Tongue (tissue), 2 donors: Measurements from ENCODE around the gene FMO4. TPM values are rescaled to one million over a fixed set of nuclear protein-coding genes. Genes with fewer than 3 reads are reported as not detected.
"Not testable (repeated sequence)": the region's sequence is repeated elsewhere in the genome, so short reads cannot be mapped to it uniquely, and the experiment has no call there.

Source experiments
- DNase-seq: peaks from one replicate; pipeline ENCODE4 v3.0.0-alpha.2; 2015
- total RNA-seq: library from RNA; depleted of rRNA; stranded (reverse); fragments of >200 nt; gene quantifications from one replicate; pipeline ENCODE4 v1.2.3, GENCODE V29; 2014

The FMO4 gene, protein sequence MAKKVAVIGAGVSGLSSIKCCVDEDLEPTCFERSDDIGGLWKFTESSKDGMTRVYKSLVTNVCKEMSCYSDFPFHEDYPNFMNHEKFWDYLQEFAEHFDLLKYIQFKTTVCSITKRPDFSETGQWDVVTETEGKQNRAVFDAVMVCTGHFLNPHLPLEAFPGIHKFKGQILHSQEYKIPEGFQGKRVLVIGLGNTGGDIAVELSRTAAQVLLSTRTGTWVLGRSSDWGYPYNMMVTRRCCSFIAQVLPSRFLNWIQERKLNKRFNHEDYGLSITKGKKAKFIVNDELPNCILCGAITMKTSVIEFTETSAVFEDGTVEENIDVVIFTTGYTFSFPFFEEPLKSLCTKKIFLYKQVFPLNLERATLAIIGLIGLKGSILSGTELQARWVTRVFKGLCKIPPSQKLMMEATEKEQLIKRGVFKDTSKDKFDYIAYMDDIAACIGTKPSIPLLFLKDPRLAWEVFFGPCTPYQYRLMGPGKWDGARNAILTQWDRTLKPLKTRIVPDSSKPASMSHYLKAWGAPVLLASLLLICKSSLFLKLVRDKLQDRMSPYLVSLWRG
- total RNA-seq, result 10.2 TPM

DNA sequence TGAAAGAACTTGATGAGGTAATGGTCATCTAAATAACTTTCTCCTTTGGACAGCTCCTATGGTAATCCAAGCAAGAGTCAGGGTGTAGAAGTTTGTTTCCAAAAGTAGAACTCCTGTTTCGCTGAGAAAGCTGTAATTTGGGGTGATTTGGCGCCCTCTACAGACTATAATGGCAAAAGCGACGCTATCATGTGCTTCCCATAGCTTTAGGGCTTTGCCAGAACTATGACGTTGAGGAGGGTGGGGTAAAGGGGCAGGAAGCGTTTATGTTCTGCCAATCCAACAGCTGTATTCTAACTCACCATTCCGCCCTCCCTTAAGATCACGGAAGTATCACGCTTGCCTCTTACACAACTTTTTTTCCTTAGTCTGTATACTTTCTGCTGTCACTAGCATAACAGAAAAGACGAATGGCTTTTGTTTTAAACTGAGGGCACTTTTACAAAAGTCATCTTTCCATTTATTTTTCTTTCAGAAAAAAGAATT lies at the start of gene FMO4:
Gene FMO4, plus strand, starts transcription at position 349 of the 486 bp plus-strand sequence. CDS start 5,643 bp downstream, outside the sequence.
- DNase-seq, result peak; percentile 100

DNA sequence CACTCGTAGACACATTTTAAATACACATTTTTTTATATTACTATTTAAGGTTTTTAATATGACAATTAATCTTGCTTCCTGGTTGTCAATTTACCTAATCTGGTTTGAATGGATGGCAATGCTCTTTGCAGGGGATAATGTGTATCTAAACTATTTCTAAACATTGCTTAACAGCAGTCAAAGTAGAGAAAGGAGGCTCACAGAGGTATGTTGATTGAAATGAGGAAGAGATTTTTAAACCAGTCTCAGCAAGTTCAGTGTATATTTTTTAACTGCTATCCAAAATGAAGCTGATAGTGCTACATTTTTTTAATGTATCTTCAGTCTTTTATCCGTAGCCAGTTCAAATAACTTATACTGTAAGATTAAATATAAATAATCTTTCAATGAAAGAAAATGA lies 48.3 kb upstream of the FMO4 start:
- DNase-seq, result no peak

DNA sequence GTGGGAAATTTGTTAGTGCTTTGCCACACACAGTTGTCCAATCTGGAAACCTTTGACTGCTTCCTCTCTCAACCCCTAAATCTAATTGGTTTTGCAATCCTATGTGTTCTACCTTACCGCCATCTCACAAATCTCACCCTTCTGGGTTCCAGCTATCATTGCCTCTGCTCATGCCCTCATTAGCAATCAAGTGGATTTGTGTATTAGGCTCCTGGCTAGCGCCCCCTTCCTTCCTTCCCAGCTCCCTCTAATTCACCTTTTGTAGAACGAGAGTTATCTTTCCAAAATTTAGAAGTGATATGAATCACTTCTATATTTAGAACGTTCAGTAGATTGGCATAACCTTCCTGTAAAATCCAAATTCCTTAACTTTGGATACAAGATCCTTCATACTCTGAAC lies 47.1 kb upstream of the FMO4 start:
- DNase-seq, result no peak

DNA sequence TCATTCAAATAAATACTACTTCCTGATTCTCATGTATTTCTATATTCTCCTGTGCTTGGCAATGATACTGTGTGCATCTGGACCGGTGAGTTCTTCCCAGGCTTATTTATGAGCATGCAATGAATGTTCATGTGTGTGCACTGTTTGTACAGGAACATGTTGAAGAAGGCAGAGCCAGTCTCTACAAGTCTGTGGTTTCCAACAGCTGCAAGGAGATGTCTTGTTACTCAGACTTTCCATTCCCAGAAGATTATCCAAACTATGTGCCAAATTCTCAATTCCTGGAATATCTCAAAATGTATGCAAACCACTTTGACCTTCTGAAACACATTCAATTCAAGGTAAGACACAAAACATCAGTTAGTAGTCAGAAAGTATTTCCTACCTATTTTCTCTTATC lies 46.6 kb upstream of the FMO4 start:
- peak; percentile 85 for DNase-seq

DNA sequence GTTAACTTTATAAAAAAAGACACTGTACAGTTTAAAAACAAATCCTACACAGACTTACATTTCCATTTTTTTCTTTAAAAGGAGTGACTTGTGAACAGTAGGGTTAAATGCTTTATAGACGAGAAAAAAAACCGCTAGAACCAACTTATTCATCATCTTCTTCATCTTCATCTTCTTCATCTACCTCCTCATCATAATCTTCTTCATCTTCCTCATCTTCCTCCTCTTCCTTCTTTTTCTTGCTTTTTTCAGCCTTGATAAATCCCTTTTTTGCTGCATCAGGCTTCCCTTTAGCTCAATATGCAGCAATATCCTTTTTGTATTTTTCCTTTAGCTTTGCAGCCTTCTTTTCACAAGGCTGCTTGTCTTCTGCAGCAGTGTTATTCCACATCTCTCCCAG lies 43.2 kb upstream of the FMO4 start:
- DNase-seq, result no peak

DNA sequence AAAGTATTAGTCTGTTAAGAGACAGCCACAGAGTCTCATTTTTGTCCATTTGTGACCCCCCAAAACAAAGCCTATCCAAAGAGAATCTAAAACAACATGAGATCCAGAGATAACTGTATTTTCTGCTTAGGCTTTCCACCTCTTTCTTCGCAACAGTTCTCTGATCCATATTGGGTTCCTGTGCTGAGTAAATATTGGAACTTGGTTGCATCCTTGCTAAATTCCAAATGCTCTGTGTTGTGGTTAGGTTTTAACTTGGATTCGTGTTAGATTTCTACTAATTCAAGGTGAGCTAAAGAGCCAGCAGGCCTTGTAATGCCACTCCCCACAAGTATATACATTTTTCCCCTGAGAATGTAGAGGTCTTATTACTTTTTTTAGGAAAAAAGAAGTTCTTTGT lies 36.4 kb upstream of the FMO4 start:
- no peak for DNase-seq

DNA sequence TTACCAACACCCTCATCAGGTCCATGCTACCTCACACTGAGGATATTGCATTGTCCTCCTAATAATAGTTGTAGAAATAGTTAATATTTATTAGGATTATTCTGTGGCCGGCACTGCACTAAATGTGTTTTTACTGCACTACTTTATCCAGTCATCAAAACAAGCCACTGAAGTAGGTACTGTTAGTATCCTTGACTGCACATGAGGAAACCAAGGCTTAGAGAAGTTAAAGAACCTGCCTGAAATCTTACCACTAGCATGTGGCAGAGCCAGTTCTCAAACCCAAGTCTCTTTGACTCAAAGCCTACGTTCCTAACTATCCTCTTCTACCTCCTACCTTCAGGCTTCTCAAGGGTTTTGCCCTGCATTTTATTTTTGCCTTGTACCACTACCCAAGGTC lies 34.7 kb upstream of the FMO4 start:
- no peak for DNase-seq

DNA sequence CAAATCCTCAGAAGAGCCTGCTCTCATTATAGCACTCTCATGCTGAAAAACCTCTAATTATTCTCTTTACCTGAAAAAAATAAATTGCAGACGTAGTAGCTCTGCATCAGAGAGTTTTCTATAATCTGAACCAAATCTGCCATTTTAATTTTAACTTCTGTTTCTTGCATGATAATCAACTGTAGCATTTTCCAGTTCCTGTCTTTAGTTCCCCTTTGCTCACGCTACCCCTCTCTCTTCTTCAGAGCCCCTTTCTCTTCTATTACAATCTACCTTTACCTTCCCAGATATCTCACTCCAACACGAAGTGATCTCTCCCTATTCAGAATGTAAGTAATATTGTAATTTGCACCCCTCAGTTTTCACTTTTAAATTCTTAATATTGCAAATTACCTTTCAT lies 34.3 kb upstream of the FMO4 start:
- DNase-seq, result no peak

DNA sequence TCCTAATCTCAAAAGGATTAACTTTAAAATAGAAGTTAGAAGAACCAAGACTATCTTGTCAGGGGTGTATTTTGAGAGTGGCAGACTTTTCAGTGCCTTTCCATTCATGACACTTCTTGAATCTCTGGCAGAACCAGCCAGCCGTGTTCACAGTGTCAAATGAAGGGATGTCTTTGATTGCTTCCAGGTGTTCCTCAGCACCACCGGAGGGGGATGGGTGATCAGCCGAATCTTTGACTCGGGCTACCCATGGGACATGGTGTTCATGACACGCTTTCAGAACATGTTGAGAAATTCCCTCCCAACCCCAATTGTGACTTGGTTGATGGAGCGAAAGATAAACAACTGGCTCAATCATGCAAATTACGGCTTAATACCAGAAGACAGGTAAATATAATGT lies 33.4 kb upstream of the FMO4 start:
- no peak for DNase-seq

DNA sequence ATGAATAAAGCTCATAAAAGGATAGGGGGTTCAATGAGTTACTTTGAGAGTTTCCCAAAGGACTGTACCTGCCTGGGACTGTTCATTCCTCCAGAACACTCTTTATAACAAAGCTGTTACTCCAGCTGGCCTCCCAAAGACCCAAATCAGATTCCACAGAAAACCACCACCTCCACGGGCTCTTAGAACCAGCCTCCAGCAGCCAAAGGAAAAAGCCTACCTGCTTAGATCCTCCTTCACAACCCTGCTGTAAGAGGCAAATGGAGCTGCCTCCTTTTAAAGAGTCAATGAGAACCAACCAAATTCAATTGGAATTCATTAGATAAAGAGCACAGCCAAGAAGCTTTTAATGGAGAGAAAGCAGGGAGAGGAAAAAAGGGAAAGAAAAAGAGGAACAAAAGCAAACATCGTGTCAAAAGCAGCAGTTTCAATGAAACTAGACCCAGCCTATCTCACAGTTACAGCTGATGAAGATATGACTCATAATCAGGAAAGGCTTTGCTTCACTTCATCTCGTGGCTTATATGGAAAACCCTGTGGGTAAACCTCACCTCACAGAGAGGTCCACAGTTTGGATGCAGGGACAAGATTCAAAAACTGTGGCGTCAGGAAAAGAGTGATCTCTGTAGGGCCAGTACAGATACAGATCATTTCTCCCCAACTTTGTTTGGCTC lies 27.8 kb upstream of the FMO4 start:
- no peak for DNase-seq

DNA sequence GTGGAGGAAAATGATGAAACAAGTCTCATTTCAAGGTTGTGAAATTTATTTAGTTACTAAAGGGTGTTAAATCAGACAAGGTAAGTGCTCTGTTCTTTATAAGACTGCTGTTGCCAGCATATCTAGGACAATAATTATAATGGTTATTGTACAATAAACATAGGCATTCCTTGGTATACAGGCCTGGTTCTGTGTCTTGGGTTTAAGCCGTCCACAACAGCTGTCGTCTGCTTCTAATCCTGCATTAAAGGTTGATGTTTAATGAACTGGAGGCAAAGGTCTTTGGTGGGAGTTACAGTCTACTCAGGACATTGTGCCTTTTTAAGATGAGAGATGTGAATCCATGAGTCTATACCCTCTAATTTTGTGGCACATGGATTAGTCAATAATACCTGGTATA lies 23.4 kb upstream of the FMO4 start:
- no peak for DNase-seq

DNA sequence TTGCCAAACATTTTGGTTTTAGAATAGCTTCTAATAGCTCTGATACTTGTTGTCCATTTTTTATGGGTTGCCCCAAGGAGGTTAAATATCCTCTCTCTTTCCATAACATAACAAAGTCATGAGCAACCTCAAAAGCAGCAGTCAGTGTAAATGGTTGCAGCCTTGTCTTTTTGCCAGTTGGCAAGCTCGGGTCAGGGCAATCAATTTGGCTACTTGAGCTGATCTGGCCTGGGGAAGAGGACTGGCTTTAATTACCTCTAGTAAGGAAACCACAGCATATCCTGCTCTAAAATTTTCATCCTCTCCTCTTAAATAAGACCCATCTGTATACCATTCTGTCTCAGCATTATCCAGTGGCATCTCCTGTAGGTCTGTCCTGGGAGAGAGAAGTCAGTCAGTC lies 21.2 kb upstream of the FMO4 start:
- no peak for DNase-seq

DNA sequence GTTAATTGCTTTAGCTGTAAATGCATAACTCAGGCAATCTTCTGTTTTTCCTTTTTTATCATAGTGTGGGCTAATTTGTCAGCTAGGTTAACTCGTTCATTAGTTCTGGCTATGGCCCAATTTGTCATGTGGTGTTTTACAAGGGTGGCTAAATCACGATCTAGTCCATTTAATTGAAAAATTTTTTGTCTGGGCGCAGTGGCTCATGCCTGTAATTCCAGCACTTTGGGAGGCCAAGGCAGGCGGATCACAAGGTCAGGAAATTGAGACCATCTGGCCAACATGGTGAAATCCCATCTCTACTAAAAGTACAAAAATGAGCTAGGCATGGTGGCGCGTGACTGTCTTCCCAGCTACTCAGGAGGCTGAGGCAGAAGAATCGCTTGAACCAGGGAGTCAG lies 18.6 kb upstream of the FMO4 start:
- DNase-seq, result not testable (repeated sequence)

DNA sequence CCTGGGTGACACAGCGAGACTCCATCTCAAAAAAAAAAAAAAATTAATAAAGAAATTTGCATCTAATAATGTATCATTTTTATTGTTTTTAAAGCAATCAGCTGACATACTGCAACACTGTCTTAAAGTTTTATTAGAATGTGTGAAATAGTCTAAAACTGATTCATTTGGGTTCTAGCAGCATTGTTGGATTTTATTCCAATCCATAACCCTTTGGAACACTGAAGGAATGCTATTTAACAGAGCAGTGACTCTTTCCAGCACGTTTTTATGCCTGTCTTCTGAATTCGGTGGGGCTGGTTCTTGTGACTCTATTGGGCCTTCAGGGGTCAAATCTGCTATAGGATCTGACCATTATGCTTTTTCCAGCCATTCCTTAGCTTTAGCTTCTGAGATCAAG lies 18.2 kb upstream of the FMO4 start:
- DNase-seq, result no peak

DNA sequence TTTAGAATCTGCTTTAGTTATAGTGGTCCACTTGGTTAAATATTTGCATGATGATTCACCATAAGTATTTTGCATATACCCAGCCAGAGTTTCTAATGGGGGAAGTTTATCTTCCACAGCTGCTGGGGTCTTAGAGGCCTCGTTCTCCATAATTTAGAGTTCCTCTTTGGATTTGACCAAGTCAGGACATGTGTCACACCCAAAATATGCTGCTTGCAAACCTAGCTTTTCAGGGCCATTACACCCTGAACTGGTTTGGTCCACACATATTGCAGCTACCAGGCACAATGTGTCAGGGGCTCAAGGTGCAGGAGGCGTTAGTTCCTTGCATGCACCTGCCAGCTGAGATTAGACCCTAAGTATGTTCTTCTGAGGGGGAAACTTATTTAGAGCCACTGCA lies 17.1 kb upstream of the FMO4 start:
- no peak for DNase-seq

DNA sequence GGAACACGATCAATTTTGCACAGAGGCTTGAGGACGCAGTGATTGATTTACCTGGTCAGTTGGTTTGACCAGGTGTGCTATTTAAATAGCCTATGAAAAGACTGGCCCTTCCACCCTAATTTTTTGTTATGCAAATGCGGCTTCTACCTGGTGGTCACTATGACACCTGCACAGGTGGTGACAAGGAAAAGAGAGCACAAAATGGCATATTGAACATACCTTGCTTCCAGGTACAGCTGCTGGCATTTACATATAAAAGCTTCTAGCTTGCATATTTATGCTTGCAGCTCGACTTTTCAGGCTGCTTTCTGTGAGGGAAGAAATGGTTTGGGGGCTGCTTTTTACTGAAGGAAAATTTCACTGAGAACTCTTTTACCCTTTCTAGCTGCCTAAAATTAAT lies 15.3 kb upstream of the FMO4 start:
- DNase-seq, result no peak

DNA sequence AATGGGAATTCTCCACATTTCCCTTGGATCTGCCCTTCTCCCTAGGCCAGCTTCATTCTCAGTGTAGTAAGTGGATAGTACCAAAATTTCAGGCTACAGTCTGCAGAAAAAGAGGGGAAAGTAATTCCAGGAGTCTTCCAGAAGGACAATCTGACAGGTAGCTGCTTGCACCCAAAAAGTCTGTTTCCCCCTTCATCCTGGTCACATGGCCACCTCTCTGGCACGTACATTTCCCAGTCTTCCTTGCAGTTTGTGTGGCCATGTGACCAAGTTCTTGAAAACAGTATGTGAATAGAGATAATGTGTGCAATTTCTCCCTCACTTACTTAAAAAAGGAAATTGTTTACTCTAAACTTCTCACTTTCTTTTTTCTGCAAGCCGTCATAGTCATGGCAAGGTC lies 14.6 kb upstream of the FMO4 start:
- DNase-seq, result no peak

DNA sequence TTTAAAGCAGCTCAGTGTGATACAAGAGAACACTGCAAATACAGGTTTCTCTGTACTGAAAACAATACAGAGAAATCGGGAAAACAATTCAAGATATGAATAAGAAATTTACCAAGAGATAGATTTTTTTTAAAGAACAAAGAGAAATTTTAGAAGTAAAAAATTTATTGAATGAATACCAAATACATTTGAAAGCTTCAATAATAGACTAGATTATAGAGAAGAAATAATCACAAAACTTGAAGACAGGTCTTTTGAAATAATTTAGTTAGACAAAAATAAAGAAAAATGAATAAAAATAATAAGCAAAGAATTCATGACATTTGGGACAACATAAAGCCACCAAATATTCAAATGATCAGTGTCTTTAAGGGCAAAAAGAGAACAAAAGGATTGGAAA lies 13.6 kb upstream of the FMO4 start:
- DNase-seq, result no peak

DNA sequence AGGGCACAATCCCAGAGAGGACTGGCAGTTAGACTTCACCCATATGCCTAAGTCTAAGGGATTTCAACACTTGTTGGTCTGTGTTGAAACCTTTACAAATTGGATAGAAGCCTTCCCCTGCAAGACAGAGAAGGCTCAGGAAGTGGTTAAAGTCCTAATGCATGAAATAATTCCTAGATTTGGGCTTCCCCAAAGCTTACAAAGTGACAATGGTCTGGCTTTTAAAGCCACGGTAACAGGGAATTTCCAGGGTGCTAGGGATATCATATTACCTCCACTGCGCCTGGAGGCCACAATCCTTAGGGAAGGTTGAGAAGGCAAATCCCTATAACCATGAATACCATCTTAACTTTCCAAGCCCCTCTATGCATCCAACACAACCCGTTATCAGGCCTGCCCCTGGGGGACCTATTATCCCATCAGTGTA lies 3.3 kb upstream of the FMO4 start:
- no peak for DNase-seq

DNA sequence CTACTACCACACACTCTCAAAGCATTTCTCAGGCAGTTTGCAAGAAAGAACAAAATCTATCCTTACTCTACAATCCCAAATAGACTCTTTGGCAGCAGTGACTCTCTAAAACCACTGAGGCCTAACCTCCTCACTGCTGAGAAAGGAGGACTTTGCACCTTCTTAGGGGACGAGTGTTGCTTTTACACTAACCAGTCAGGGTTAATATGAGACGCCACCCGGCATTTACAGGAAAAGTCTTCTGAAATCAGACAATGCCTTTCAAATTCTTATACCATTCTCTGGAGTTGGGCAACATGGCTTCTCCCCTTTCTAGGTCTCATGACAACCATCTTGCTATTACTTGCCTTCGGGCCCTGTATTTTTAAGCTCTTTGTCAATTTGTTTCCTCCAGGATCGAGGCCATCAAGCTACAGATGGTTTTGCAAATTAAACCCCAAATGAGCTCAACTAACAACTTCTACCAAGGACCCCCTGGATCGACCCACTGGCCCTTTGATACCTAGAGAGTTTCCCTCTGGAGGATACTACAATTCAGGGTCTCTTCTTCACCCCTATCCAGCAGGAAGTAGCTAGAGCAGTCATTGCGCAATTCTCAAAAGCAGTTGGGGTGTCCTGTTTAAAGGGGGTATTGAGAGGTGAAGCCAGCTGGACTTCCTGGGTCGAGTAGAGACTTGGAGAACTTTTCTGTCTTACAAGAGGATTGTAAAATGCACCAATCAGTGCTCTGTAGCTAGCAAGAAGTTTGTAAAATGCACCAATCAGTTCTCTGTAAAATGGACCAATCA lies 2.0 kb upstream of the FMO4 start:
- no peak for DNase-seq

DNA sequence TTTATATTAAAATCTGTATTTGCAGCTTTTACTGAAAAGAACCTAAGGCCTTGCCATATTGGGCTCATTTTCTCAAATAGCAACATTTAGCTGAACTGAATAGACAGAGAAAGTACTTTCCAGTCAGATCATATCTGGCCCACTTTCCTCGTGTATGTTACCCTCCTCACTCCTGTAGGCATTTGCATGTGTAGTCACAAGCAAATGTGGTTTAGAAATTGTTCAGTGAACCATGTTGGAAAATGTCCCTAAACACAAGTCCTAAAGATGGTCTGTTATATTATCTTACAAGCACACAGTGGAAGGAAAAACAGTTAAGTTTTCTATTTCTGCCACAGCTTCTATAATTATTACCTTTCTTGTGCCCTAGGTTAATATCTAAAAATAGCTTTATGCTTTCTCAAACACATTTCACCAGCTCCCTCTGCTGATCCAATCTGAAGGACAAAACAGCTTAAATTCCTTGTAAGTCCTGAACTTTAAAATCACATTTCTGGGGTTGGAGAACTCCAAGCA lies 606 bp upstream of the FMO4 start:
- DNase-seq, result no peak

DNA sequence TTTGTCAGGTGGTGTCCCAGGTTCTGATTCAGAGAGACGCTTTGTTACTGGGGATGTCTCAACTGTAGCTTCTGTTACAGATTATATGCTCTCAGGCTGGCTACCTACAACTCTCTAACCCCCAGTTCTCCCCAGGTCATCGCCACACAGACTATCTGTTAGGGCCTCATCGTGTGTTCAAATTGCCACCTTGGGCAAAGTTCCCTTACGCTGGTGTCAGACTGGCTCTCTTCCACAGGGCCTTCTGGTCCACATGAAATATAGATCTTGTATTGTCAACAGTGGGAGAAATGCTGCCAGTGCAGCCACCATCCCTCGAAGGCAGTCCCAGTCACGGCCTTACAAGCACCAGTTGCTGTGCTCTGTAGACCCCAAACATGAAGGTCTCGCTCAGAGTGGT lies 15.3 kb downstream of the FMO4 start:
- no peak for DNase-seq
